Measurements from ENCODE around the gene SBF2. TPM values are rescaled to one million over a fixed set of nuclear protein-coding genes. Genes with fewer than 3 reads are reported as not detected.

SBF2 gene
- total and polyA plus RNA-seq, 2 of the 13 experiments (the other 11 are each of a cell fraction or from before 2014, with no cell fraction given) = 24.0 to 45.8 TPM

- 0 out of 2 replicates have a peak, but pooled peaks have one; percentile 50 for TF ChIP-seq ZSCAN29 (CRISPR knock-in tag; conservative IDR thresholded peaks at IDR 0.05)
- TF ChIP-seq TERF1 (CRISPR knock-in tag; IDR thresholded peaks at IDR 0.05) = no peak
- 0 out of 2 replicates have a peak, but pooled peaks have one; percentile 68 for TF ChIP-seq ZNF704 (CRISPR knock-in tag; IDR thresholded peaks at IDR 0.05; ENCODE audit: borderline replicate concordance)
- TF ChIP-seq, protein P1, sequence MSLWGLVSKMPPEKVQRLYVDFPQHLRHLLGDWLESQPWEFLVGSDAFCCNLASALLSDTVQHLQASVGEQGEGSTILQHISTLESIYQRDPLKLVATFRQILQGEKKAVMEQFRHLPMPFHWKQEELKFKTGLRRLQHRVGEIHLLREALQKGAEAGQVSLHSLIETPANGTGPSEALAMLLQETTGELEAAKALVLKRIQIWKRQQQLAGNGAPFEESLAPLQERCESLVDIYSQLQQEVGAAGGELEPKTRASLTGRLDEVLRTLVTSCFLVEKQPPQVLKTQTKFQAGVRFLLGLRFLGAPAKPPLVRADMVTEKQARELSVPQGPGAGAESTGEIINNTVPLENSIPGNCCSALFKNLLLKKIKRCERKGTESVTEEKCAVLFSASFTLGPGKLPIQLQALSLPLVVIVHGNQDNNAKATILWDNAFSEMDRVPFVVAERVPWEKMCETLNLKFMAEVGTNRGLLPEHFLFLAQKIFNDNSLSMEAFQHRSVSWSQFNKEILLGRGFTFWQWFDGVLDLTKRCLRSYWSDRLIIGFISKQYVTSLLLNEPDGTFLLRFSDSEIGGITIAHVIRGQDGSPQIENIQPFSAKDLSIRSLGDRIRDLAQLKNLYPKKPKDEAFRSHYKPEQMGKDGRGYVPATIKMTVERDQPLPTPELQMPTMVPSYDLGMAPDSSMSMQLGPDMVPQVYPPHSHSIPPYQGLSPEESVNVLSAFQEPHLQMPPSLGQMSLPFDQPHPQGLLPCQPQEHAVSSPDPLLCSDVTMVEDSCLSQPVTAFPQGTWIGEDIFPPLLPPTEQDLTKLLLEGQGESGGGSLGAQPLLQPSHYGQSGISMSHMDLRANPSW (CRISPR knock-in tag; IDR thresholded peaks at IDR 0.05; ENCODE audit: borderline replicate concordance) = no peak
- TF ChIP-seq, protein P2, sequence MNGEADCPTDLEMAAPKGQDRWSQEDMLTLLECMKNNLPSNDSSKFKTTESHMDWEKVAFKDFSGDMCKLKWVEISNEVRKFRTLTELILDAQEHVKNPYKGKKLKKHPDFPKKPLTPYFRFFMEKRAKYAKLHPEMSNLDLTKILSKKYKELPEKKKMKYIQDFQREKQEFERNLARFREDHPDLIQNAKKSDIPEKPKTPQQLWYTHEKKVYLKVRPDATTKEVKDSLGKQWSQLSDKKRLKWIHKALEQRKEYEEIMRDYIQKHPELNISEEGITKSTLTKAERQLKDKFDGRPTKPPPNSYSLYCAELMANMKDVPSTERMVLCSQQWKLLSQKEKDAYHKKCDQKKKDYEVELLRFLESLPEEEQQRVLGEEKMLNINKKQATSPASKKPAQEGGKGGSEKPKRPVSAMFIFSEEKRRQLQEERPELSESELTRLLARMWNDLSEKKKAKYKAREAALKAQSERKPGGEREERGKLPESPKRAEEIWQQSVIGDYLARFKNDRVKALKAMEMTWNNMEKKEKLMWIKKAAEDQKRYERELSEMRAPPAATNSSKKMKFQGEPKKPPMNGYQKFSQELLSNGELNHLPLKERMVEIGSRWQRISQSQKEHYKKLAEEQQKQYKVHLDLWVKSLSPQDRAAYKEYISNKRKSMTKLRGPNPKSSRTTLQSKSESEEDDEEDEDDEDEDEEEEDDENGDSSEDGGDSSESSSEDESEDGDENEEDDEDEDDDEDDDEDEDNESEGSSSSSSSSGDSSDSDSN (CRISPR knock-in tag; IDR thresholded peaks at IDR 0.05) = no peak
- no peak for TF ChIP-seq RBM39 (IDR thresholded peaks at IDR 0.05; ENCODE audit: low read depth, low read length, poor library complexity, severe bottlenecking)
- no peak for TF ChIP-seq ZUFSP (CRISPR knock-in tag; IDR thresholded peaks at IDR 0.05; ENCODE audit: borderline replicate concordance)
- no peak for TF ChIP-seq KLF13 (CRISPR knock-in tag; IDR thresholded peaks at IDR 0.05)
- TF ChIP-seq SRSF4 (IDR thresholded peaks at IDR 0.05; ENCODE audit: low read depth, low read length, poor library complexity, severe bottlenecking) = no peak
- TF ChIP-seq TFDP1 (CRISPR knock-in tag; IDR thresholded peaks at IDR 0.05; ENCODE audit: borderline replicate concordance) = peak; percentile 45
- TF ChIP-seq FOXA1 (IDR thresholded peaks at IDR 0.05) = no peak
- TF ChIP-seq FOXA1 (CRISPR knock-in tag; IDR thresholded peaks at IDR 0.05) = peak; percentile 2; the same call in 1 of the 2 replicates
- no peak for TF ChIP-seq CSRNP2 (CRISPR knock-in tag; conservative IDR thresholded peaks at IDR 0.05; ENCODE audit: low read depth)
- TF ChIP-seq NCOA1 (CRISPR knock-in tag; IDR thresholded peaks at IDR 0.05) = no peak
- TF ChIP-seq ZNF564 (CRISPR knock-in tag; IDR thresholded peaks at IDR 0.05) = 0 out of 2 replicates have a peak, but pooled peaks have one; percentile 11
Measured at GRCh38 chr11:9757809-9758636, 536.0 kb downstream of the SBF2 start (continued).
